DMS 273 treated with DMSO at 0.1 percent for 48 hours (cell line): ENCODE measurements around the gene CYB5R2.
"Not testable (repeated sequence)": the region's sequence is repeated elsewhere in the genome, so short reads cannot be mapped to it uniquely, and the experiment has no call there.

Experiments used
- DNase-seq: peaks from one replicate; lab custom pipeline; 2025; lab: John Stamatoyannopoulos, UW

Gene CYB5R2

DNA sequence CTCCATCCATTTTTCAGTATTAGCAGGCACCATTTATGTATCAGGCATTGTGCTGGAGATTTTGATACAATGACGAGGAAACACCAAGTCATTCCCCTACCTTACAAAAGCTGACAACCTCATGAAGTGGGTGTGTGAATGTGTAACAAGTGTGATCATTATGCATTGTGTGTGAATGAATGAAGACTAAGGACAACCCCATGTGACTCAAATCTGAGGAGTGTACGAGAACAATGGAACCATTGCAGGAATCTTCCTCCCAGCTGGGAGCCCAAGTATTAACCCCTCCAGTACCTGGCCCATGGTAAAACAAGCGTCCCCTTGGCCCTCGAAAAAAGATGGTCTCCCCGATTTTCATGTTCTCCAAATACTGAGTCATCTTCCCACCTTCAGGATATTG is 4.4 kb downstream of the CYB5R2 start:
- no peak for DNase-seq

- no peak for DNase-seq
These were observed 4.8 kb downstream of the CYB5R2 start for GRCh38 chr11:7668464-7668863.

DNA sequence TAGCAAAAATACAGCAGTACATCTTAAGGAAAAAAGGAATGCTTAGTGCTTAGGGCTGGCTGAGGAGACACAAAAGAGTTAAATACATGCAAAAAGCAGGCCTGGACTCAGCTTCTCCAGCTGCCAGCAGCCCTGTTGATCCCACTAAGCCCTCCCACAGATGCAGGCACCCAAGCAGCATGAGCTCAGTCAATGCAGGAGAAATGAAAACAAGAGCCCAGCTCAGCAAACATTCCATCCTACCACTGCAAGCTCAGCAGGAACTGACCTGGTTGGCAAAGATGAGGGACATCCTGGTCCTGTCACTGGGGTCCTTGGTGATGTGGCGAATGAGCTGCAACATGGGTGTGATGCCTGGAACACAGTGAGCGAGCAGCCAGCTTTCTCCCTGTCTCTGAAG is 5.8 kb downstream of the CYB5R2 start:
- no peak for DNase-seq

DNA sequence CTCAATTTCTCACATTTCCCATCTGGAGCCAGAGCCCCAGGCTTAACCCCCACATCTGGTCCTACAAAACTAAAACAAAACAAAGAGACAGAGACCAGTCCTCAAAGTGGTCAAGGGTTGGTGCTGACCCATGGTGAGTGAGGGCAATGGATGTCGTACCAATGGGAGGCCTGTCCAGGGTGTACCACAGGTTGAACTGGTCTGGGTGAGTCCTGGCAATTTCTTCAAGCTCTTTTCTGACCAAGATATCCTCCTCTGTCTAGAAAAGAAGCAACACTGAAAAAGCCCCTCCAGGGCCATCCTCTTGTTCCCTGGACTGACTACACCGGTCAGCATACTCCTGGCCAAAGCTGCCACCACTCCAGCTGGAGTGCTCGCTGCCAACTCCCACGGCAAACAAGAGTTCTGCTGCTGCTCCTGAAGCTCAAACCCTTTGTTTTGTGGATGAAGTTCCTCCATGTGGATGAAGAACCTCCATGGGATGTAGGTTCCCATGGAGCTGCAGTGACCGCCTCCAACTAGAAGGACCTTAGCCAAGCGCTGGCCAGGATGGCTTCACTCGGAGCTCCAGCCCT is 6.9 kb downstream of the CYB5R2 start:
- no peak for DNase-seq

- DNase-seq = no peak
These were observed 7.6 kb downstream of the CYB5R2 start for GRCh38 chr11:7665473-7666291.

DNA sequence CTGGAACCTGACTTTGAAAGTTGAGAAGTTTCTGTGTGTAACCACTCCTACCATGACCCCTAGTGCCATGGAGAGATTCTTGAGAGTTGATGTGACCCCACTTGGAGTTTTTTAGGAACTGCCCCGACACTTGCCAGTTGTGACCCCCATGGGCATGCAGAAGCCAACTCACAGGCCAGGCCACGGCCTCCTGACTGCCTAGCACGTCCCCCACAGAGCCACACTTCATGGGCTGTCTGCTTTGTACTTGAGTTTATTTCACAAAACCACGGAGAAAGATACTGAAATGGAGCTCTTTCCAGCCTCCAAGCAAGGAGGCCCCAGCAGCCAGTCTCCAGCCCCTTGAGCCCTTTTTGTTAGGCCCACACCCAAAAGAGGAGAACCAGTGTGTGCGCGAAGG is 8.4 kb downstream of the CYB5R2 start:
- DNase-seq = no peak

DNA sequence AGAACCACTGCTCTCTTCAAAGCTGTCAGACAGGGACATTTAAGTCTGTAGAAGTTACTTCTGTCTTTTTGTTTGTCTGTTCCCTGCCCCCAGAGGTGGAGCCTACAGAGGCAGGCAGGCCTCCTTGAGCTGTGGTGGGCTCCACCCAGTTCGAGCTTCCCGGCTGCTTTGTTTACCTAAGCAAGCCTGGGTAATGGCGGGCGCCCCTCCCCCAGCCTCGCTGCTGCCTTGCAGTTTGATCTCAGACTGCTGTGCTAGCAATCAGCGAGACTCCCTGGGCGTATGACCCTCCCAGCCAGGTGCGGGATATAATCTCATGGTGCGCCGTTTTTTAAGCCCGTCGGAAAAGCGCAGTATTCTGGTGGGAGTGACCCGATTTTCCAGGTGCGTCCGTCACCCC is 9.8 kb downstream of the CYB5R2 start:
- not testable (repeated sequence) for DNase-seq

DNA sequence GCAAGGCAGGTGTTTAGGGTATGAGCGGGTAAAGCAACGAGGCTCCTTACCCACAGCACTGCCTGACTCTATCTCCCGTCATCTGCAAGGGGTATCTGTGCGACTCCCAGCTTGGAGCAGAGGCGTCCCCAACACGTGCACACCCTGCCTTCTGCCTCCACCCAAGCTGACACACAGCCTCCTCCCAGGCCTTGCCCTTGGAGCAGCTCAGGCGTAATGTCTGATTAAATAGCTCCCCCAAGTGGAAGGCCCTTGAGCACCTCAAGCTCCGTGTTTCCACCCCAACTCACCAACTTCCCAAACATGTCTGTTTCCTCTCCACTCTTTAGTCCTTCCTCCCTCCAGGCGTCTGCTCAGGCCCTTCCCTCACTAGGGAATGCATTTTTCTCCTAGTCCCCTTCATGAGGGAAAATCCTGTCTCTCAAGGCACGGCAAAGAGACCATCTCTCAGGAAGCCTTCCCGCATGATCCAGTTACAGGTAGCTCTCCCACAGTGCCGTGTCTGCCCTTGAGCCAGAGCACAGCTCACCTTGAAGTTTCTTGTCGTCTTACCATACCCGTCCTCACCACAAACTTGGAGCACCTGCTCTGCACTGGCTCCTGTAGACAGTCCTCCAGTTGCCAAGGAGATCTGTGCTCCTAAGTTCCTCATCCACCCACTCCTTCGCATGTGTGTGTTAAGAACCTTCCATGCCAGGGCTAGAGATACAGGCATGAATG is 15.8 kb downstream of the CYB5R2 start:
- no peak for DNase-seq

DNA sequence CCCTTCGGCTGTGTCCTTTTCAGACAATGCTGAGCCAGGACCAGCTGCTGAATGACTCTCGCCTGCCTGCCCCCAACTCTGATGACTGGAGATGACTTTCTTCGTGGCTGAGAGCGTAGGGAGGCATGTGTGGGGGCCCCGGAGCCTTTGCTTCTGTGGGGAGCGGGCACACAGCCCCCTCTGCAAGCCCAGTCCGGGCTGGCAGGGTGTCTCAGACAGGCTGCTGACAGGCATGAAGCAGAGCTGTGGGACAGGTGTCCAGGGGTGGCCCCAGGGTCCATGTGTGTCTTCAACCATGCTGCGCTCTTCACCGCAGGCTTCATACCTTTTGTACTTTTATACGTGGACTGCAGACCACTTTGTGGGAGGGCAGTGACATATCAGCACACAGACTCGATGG is 16.6 kb downstream of the CYB5R2 start:
- no peak for DNase-seq

DNA sequence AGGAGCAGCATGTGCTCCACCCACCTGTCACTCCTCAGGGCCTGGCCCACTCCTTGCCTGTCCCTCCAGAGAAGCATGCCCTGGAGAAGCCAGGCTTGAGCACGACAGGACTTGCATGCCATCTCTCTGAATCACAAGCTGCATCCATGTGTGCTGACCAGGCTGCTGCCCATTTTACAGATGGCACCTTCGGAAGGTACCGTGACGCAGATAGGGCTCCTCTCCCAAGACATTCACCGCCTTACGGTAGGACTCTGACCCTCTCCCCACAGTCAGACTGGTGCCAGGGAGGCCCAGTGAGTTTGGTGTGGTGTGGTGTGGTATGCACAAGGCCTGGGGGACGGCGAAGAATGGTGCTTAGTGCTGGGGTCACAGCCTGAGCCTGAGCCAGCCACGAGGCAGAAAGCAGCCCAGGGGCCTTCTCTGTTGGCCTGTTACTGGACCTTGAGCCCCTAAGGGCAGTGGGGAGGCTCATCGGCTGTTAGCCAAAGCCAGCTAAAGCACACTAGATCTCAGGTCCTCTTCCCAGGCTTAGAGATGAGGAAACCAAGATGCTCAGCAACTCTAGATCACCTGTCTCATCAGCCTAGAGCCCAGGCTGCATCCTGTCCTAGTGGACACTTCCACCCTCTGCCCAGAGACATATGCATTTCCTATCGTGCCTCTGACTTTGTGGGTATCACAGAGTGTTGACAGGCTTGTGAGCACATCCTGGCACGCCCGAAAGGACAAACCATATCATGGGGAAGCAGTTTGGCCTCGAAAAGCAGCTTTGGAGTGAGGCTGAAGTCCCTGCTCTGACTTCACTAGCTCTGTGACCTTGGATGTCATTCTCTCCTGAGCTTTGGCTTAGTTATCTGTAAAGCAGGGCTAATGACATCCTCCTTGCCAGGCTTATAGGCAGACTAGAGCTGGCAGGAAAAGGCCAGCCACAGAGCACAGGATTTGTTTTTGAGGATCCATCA is 17.8 kb downstream of the CYB5R2 start:
- no peak for DNase-seq

GRCh38 chr11:7654195-7654705 is 19.1 kb downstream of the CYB5R2 start:
- no peak for DNase-seq

GRCh38 chr11:7651700-7652099 is 21.6 kb downstream of the CYB5R2 start:
- no peak for DNase-seq

GRCh38 chr11:7651140-7651551 is 22.2 kb downstream of the CYB5R2 start:
- no peak for DNase-seq

GRCh38 chr11:7648264-7648663 is 25.0 kb downstream of the CYB5R2 start:
- no peak for DNase-seq

DNA sequence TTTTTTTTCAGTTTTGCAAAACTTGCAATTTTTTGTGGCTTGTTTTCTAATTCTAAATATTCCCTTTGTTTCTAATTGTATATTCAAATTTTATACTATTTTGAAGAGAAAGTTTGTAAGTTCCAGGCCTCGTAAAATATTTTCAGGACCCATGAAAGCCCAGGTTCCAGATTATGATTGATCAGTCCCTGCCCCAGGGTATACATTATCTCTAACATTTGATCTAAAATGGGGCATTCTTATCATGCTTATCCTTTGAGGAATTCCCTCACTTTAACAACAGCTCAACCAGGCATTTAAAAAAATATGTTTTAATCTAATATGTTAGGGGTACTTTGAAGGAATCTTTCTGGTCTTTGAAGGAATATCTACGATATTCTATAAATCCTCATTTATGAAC is 26.4 kb downstream of the CYB5R2 start:
- DNase-seq = no peak

DNA sequence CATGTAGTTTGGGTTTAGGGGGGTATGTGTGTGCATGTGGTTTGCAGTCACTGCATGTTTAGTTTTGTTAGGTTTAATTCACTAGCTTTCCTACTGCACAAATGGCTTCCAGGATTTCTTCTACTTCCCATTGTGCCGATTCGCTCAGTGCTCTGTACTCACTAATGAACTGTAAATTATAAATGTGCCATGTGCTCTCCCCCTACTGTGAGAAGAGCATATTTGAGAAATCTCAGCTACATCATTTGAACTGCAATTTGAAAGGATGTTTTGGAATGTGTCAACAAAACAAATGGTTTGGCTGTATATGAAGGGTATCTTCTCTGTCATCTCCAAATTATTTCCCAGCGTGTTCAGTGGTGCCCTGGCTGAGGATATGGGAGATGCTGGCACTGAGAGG is 28.1 kb downstream of the CYB5R2 start:
- no peak for DNase-seq

GRCh38 chr11:7643314-7643713 is 30.0 kb downstream of the CYB5R2 start:
- DNase-seq = no peak

DNA sequence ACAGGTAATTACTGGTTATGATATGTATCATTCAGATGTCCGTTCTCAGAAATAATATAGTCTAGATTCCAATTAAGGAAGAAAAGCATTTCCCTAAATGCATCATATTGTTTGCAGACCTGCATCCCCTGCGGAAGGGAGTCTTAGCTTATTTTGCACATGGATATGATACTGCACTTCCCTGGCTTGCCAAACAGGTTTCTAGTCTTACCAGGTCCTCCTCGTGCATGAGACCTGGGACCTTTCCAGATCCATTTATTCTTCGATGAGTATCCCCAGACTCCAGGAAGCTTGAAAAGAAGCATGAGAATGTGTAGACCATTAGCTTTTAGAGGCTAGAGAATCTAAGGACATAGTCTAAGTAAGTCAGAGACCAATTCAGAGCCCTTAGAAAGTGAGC is 30.6 kb downstream of the CYB5R2 start:
- DNase-seq = no peak

DNA sequence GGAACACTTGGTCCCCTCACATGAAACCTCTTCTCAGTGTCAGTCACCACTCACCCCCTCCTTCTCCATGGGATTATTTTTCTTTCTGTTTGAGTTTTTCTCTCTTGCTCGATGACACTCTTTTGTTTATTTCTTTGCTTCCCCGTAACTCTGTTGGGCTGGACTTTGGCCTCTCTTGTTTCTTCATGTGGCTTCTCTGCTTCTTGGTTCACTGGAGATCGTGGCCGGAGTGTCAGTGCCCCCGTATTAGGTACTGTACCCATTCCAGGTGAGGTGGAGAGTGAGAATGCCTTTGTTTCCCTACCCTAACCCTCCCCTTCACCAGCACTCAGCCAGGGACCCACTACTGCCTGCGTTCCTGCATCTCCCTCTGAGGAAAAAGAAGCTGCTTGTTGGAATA is 32.5 kb downstream of the CYB5R2 start:
- no peak for DNase-seq

DNA sequence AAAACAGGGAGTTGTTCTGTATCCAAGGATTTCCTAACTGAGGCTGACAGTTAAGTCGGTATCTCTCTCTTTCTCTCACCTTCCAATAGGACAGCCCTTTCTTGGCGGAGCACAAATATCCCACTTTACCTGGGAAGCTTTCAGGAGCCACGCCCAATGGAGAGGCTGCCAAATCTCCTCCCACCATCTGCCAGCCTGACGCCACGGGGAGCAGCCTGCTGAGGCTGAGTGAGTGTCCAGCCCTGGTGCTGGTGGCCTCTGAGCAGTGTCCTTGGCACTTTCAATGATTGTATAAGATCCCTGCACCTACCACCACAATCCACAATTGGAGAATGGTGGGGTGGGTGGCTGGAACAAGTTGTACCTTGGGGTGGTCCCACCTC is 33.7 kb downstream of the CYB5R2 start:
- DNase-seq = no peak

DNA sequence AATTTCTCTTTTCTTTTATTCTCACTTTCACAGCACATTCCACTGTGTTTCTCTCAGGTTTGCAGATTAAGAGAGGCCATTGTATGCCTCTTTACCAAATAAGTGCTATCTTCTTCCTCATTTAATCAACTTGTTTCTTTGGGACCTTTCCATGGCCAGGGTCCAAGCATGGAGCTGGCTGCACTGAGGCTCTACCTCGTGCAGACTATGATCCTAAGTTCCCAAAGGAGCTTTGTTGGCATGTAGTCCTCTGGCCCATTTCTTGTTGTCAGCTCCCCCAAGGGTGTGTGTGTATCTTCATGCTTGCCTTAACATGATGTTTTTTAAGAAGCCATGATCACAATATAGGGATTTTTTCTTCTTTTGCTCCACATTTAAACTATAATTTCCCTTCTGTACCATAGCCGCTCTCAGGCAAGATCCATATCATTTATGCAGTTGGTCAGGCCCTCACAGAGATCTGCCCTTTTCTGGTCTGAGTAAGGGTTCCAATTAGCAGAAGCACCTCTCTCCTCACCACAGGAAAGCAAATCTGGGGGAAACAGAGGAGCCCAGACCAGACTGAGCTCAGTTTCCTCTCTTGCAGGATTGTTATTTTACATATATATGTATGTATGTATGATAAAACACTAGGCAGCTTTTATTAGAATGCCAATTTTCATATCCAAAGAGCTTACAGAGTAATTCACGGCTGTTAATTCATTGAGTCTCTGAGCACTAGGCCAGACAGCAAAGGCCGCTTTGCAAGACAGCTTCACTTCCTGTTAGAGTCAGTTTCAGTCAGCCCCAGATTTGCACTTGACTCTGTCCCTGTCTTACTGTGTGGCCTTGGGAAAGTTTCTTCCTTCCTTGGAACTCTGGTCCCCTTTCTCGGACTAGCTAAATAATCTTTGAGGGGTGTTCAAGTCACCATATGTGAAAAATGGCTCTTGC is 34.3 kb downstream of the CYB5R2 start:
- no peak for DNase-seq
